ENCODE measurements around the gene NCL.

GRCh38 chr2:231456295-231457004, 7.8 kb downstream of the NCL start:
- no peak for TF ChIP-seq POLR2A (IDR thresholded peaks at IDR 0.05)
- TF ChIP-seq CTCF (IDR thresholded peaks at IDR 0.05), result no peak

Measured in thyroid gland (tissue), 4 donors.